GM12801 (cell line): ENCODE data around the gene DUS1L.

Source experiments
- CTCF ChIP-seq: IDR thresholded peaks from one replicate; pipeline ENCODE4 v1.5.1; 2011; ENCODE audit warnings: control low read depth; ENCODE audit not compliant: insufficient read length; ENCODE audit errors: extremely low read depth

The DUS1L gene

DNA sequence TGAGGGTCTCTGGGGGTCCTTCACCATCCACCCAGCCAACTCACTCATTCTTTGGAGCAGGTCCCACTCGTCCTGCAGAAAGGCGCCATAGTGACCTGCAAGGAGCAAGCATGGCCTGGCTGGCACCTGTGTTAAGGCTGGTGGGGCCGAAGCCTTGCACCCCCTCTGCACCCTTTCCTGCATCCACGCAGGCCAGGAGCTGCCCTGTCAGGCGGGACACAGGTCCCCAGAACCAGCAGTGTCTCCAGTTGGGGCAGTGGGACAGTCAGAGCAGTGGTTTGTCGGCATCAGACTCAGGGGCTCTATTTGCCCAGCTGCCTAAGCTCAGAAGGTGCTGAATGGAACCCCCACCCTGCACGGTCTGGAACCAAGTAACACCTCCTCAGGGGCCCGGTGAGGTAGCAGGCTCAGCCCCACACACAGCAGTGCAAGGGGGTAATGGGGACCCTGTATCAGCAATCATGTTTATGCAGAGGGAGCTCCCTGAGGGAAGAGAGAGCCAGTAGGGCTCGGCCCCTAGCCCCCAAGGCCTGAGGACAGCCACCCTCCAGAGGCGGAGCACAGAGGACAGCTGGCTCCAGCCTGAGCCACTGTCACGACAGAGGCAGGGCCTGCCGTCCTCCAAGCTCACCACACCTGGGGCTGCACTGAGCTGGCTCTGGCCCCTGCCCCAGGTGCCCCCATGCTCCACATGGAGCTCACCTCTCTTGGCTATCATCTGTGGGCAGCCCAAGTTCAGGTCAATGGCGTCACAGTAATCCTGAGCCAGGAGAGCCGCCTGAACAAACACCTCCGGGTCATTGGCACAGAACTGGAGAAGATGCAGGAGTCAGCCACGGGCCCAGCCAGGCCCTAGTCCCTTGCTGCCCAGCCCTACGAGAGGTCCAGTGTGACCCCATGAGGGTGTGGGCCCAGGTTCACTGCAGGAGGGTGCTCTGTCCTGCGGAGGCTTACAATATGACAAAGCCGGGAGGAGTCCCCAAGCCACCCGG, 1.9 kb downstream of the DUS1L start:
- no peak for TF ChIP-seq CTCF

DNA sequence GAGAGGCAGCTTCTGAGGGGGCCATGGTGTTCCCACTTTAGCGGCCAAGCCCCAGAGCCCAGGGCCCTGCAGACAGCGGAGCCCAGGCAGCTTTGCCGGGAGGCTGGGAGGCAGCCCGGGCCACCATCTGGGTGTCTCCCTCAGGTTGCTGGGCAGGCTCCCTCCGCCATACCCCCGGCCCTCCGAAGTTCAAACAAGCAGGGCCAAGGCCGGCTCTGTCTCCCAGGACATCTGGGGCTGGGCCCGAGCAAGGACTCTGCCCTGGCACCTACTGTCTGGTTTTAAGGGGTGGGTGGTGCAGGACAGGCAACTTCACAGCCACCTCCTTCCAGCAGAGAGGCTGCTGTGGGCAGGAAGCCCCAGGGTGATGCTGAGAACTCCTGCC, 2.6 kb downstream of the DUS1L start:
- no peak for TF ChIP-seq CTCF

GRCh38 chr17:82062076-82062983, 3.3 kb downstream of the DUS1L start:
- no peak for TF ChIP-seq CTCF

GRCh38 chr17:82061047-82061925, 4.3 kb downstream of the DUS1L start:
- TF ChIP-seq CTCF, result no peak

DNA sequence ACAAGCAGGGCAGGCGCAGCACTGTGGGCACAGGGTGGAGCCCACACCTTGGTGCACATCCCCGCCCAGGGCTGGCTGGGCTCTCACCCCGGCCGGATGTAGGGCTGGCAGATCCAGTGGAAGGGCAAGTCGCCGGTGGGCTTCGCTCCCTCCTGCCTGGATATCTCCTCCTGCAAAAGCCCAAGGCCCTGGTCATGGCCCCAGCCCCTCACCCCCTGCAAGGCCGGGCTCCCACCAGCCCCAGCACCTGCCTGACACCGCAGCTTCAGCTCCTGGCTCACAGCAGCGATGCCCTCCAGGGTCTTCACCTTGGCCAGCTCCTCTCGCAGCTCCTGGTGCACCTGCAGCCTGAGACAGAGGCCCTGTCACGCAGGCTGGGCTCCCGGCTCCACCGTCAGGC, 5.0 kb downstream of the DUS1L start:
- TF ChIP-seq CTCF, result no peak

GRCh38 chr17:82060001-82060380, 5.6 kb downstream of the DUS1L start:
- no peak for TF ChIP-seq CTCF
